Aorta (tissue), 5 donors: ENCODE measurements around the gene CASP10. TPM values are rescaled to one million over a fixed set of nuclear protein-coding genes. Genes with fewer than 3 reads are reported as not detected.
"Not testable (repeated sequence)": the region's sequence is repeated elsewhere in the genome, so short reads cannot be mapped to it uniquely, and the experiment has no call there.

Source experiments
- ATAC-seq: fragments of 200-7000 bp; cut with Tn5 transposase; one replicate; pipeline ENCODE4 v1.9.1; 2022; ENCODE audit warnings: moderate library complexity; ENCODE audit not compliant: low FRiP score
- DNase-seq, 2 donors: peaks; one replicate each; pipeline ENCODE4 v3.0.0-alpha.2; 2020
- H3K27ac ChIP-seq, 2 donors: one replicate each; pipeline ENCODE4 v1.5.1; 2013; ENCODE audit warnings: low read length in 2 of 2, mild to moderate bottlenecking in 2 of 2, moderate library complexity in 2 of 2, control low read depth in 1 of 2, inconsistent platforms in 1 of 2, low read depth in 1 of 2
- H3K27me3 ChIP-seq, 2 donors: one replicate each; pipeline ENCODE4 v1.6.1; 2013; ENCODE audit warnings: control low read depth in 1 of 2, low read length in 1 of 2, mild to moderate bottlenecking in 1 of 2, moderate library complexity in 1 of 2; ENCODE audit not compliant: insufficient read depth in 2 of 2, control insufficient read depth in 1 of 2
- H3K36me3 ChIP-seq, 2 donors: one replicate each; pipeline ENCODE4 v1.6.1; 2013; ENCODE audit warnings: control low read depth in 1 of 2, low read length in 1 of 2, mild to moderate bottlenecking in 1 of 2; ENCODE audit not compliant: insufficient read depth in 2 of 2, control insufficient read depth in 1 of 2
- H3K4me1 ChIP-seq, 2 donors: one replicate each; pipeline ENCODE4 v1.6.1; 2013; ENCODE audit warnings: low read length in 2 of 2, control low read depth in 1 of 2, mild to moderate bottlenecking in 1 of 2, moderate library complexity in 1 of 2; ENCODE audit not compliant: insufficient read depth in 2 of 2, control insufficient read depth in 1 of 2
- H3K4me3 ChIP-seq, 2 donors: one replicate each; pipeline ENCODE4 v1.5.1; 2013; ENCODE audit warnings: low read length in 2 of 2, control low read depth in 1 of 2, mild to moderate bottlenecking in 1 of 2
- H3K9me3 ChIP-seq: one replicate; pipeline ENCODE4 v1.6.1; 2013; ENCODE audit warnings: mild to moderate bottlenecking, low read length; ENCODE audit not compliant: control insufficient read depth
- WGBS, 2 donors: extraction: QIAGEN DNeasy Blood & Tissue Kit; methylation state at CpG; one replicate each; pipeline ENCODE4 v1.1.7; 2013; 5-methylcytosine and 5-hydroxymethylcytosine counted together
- intact Hi-C, 2 donors: fragments of 100-400 bp; cut with DNase I; formaldehyde crosslinking; loops; one replicate each; pipeline versions ENCODE4 v1.14.2 to v1.15.0; 2022
- long read RNA-seq, 2 donors: library from polyadenylated mRNA; unstranded; transcript quantifications; one replicate each; pipeline ENCODE4 v2.0.0, GENCODE V29; 2020 to 2021
- polyA plus RNA-seq, 2 donors: library from polyadenylated mRNA; stranded (reverse); fragments of 200-250 nt; gene quantifications; one replicate each; pipeline ENCODE4 v1.2.3, GENCODE V29; 2013
- total RNA-seq, 2 donors: library from RNA; stranded (reverse); fragmentation: NEBNext Ultra II Directional; extraction: Animal tissue kit (Norgen Biotek cat#: 25700); gene quantifications; one replicate each; pipeline ENCODE4 v1.2.1, GENCODE V29; 2021
- donor health status: healthy with polysubstance abuse.
- donor health status: Bipolar disorder and iron deficiency.
- donor health status: DM: no; HTN: no; CAD: no.
- donor health status: DM: no; HTN: no; CAD: no.
- donor health status: DM: yes; HTN: yes; CAD: no.

CASP10 gene
- total RNA-seq (10 to 100 TPM in 1 of 2 donors, 1 to 10 TPM in 1; 8.1 to 26.1 TPM), polyA plus RNA-seq (1 to 10 TPM; 1.1 to 3.4 TPM)
- long read RNA-seq, donor 1, partial matches to known transcripts = 5 of 5 reads
- long read RNA-seq, donor 1, other reads (novel, unspliced or antisense) = 0 of 5 reads
- long read RNA-seq, donor 2, full-length matches to known transcripts = 1 of 7 reads
- long read RNA-seq, donor 2, partial matches to known transcripts = 2 of 7 reads
- long read RNA-seq, donor 2, other reads (novel, unspliced or antisense) = 4 of 7 reads

GRCh38 chr2:201182650-201183364 lies at the start of gene CASP10:
CASP10 (plus strand) TSS chr2:201183141; CDS start chr2:201185778, 2,637 bp downstream.
- H3K27ac ChIP-seq = no peak within 1 kb of the TSS
- DNase-seq (no peak), ATAC-seq (peak; percentile 67)
- H3K27me3 ChIP-seq = no peaks in the 10 kb centered on the region
- H3K9me3 ChIP-seq = no peaks in the 10 kb centered on the region
- intact Hi-C loops = no loop called here
- H3K4me1 ChIP-seq = no peaks in the 10 kb centered on the region
- 48 to 52% methylated on average over 11 of the region's 11 CpGs for WGBS, 2 donors
- H3K36me3 ChIP-seq = no peaks in the 10 kb centered on the region
- H3K4me3 ChIP-seq = peak within 1 kb of the TSS; percentile 28 to 55

DNA sequence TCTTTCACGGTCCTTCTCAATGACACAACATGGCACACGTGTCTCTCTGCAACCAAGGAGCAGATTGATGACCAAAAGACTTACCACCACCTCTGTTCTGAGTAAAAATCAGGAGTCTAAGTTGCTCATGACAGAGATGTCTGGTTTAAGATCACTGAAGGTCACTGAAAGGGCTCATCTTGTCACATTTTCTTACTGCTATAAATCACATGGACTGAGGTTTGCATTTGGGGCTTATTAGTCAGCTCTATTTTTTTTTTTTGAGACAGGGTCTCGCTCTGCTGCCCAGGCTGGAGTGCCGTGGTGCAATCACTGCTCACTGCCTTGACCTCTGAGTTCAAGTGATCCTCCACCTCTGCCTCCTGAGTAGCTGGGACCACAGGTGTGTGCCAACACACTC lies 47.6 kb upstream of the CASP10 start:
- Histone ChIP-seq H3K4me1 (peaks cover 4 to 5% of the 10 kb centered on the region in 2 donors), H3K36me3 (peaks cover 8 to 14% of the 10 kb centered on the region in 2 donors), H3K27ac (peak overlapping the region in 1 of 2 donors; percentile 16), H3K9me3 (no peaks in the 10 kb centered on the region), H3K4me3 (no peak overlapping the region), H3K27me3 (no peaks in the 10 kb centered on the region)
- DNase-seq (no peak), ATAC-seq (no peak)
- WGBS, 2 donors = 75 to 76% methylated on average over 4 of the region's 4 CpGs
- intact Hi-C loops = no loop called here

GRCh38 chr2:201136889-201137321 lies 46.0 kb upstream of the CASP10 start:
- ATAC-seq = no peak
- H3K36me3 ChIP-seq = peaks cover 8 to 14% of the 10 kb centered on the region in 2 donors

DNA sequence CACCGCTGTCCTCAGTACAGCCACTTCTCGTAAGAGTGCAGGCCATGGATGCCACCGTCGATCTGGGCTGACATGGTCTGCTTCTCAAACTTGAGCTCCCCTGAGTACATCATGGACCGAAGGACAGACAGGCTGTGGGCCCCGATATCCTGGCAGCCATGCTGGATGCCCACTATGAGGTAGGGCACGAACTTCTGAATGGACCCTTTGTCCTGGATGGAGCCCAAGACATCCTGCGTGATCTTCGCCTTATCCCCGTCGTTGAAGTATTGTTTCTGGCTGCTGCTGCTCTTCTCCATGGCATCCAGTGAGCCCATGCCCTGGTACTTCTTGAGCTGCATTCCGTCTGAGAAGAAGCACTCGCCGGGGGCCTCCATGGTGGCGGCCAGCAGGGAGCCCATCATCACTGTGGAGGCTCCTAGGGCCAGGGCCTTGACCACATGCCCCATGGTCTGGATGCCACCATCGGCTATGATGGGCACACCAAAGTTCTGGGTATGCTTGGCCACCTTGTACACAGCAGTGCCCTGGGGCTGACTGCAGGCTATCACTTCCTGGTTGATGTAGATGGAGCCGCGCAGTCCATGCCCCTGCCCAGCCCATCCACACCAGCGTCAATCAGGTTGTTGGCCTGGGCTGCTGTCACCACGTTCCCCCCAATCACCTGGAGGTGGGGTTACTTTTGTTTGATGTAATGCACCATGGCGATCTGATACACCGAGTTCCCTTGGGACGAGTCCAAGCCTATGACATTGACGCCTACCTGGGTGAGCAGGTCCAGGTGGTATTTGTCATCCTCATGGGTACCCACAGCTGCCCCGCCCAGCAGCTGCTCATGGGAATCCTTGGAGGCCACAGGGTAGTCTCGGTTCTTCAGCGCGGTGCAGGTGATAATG lies 45.2 kb upstream of the CASP10 start:
- Histone ChIP-seq H3K4me3 (no peak overlapping the region), H3K27ac (no peak overlapping the region), H3K27me3 (no peaks in the 10 kb centered on the region), H3K4me1 (no peaks in the 10 kb centered on the region), H3K36me3 (peaks cover 8 to 14% of the 10 kb centered on the region in 2 donors), H3K9me3 (no peaks in the 10 kb centered on the region)
- WGBS, 2 donors = 97 to 98% methylated on average over 28 of the region's 28 CpGs
- intact Hi-C loops = no loop called here
- ATAC-seq = no peak
- no peak for DNase-seq

More at GRCh38 chr2:201136889-201137321, 46.0 kb upstream of the CASP10 start:
- Histone ChIP-seq H3K4me3 (no peak overlapping the region), H3K27me3 (no peaks in the 10 kb centered on the region), H3K27ac (no peak overlapping the region), H3K4me1 (peaks cover 0 to 5% of the 10 kb centered on the region in 2 donors), H3K9me3 (no peaks in the 10 kb centered on the region)
- WGBS, 2 donors = 69 to 70% methylated on average over 3 of the region's 3 CpGs
- no peak for DNase-seq
- intact Hi-C loops = no loop called here

DNA sequence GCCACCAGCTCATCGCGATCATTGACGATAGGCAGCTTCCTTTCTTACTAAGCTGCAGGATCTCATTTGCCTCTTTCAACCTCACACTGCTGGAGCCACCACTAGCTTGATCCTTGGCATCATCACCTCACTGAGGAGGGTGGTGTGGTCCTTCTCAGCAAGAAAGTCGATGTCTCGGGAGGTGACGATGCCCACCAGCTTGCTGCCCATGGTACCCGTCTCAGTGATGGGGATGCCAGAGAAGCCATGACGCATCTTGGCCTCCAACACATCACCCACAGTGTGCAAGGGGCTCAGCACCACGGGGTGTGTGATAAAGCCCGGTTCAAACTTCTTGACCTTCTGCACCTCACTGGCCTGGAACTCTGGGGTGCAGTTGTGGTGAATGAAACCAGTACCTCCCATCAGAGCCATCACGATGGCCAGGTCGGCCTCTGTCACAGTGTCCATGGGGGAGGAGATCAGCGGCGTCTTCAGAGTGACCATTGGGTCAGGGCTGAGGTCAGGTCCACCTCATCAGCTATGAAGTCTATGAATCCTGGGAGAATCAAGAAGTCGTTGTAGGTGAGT lies 44.5 kb upstream of the CASP10 start:
- H3K4me1 ChIP-seq = no peaks in the 10 kb centered on the region
- ATAC-seq = no peak

GRCh38 chr2:201138986-201139781 lies 43.8 kb upstream of the CASP10 start:
- H3K4me3 ChIP-seq, H3K4me1 ChIP-seq, DNase-seq, H3K27me3 ChIP-seq, ATAC-seq, intact Hi-C loops, H3K27ac ChIP-seq, H3K9me3 ChIP-seq: not testable (repeated sequence)
- H3K36me3 ChIP-seq = peaks cover 8 to 14% of the 10 kb centered on the region in 2 donors
- WGBS, 2 donors = 79 to 83% methylated on average over 12 to 14 of the region's 14 CpGs

More for the DNA sequence above, 44.5 kb upstream of the CASP10 start:
- Histone ChIP-seq H3K9me3 (no peaks in the 10 kb centered on the region), H3K27ac (no peak overlapping the region), H3K4me3 (no peak overlapping the region), H3K36me3 (peaks cover 8 to 14% of the 10 kb centered on the region in 2 donors), H3K27me3 (no peaks in the 10 kb centered on the region)
- DNase-seq = no peak
- intact Hi-C loops = no loop called here
- 94 to 96% methylated on average over 15 of the region's 15 CpGs for WGBS, 2 donors

GRCh38 chr2:201139836-201140604 lies 42.9 kb upstream of the CASP10 start:
- 55 to 64% methylated on average over 34 of the region's 34 CpGs for WGBS, 2 donors
- no peaks in the 10 kb centered on the region for H3K9me3 ChIP-seq
- no peaks in the 10 kb centered on the region for H3K27me3 ChIP-seq
- H3K4me1 ChIP-seq = no peaks in the 10 kb centered on the region
- no peak overlapping the region for H3K4me3 ChIP-seq
- ATAC-seq = no peak
- no peak overlapping the region for H3K27ac ChIP-seq
- peaks cover 8 to 14% of the 10 kb centered on the region in 2 donors for H3K36me3 ChIP-seq
- DNase-seq = no peak
- intact Hi-C loops = no loop called here
